Measurements from ENCODE around the gene CCDC171.

DNA sequence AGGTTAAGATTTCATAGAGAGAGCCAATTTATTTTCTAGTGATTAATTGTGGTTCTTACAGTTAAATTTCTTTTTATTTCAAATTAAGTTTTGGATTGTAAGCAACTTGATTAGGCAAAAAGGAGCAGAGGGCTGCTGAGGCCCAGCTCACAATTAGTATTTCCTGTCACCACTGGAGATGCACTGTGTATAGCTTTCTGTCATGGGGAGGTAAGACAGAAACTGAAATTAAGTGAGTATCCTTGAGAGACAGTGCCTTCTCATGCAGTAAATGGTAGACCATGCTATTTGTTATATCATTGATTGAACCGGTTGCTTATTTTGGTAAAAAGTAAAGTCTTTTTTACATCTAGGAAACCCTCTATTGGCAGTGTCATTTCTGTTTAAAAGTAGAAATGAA lies 190.7 kb downstream of the CCDC171 start:
- TF ChIP-seq CTCF (IDR thresholded peaks at IDR 0.05) (no peak), POLR2A (IDR thresholded peaks at IDR 0.05) (no peak)
